Endothelial cell (in vitro differentiated cells): ENCODE data around the gene CCS. TPM values are rescaled to one million over a fixed set of nuclear protein-coding genes. Genes with fewer than 3 reads are reported as not detected.

ENCODE experiments used
- DNase-seq: peaks from one replicate; pipeline ENCODE4 v3.0.0; 2021; ENCODE audit warnings: low spot score
- H3K27ac Mint-ChIP-seq: one replicate; pipeline ENCODE4 v1.8.0; 2021; ENCODE audit warnings: mixed read lengths, inconsistent platforms; ENCODE audit not compliant: unreplicated experiment
- H3K27me3 Mint-ChIP-seq: one replicate; pipeline ENCODE4 v1.8.0; 2021; ENCODE audit warnings: mild to moderate bottlenecking, moderate library complexity, mixed read lengths, inconsistent platforms; ENCODE audit not compliant: unreplicated experiment
- H3K36me3 Mint-ChIP-seq: one replicate; pipeline ENCODE4 v1.8.0; 2021; ENCODE audit warnings: mild to moderate bottlenecking, low read depth, mixed read lengths, inconsistent platforms; ENCODE audit not compliant: unreplicated experiment
- H3K4me1 Mint-ChIP-seq: one replicate; pipeline ENCODE4 v1.8.0; 2021; ENCODE audit warnings: mild to moderate bottlenecking, mixed read lengths, inconsistent platforms; ENCODE audit not compliant: unreplicated experiment
- H3K4me3 Mint-ChIP-seq: one replicate; pipeline ENCODE4 v1.8.0; 2021; ENCODE audit warnings: mild to moderate bottlenecking, mixed read lengths, inconsistent platforms; ENCODE audit not compliant: unreplicated experiment
- H3K9me3 Mint-ChIP-seq: one replicate; pipeline ENCODE4 v1.8.0; 2021; ENCODE audit warnings: mixed read lengths, inconsistent platforms; ENCODE audit not compliant: unreplicated experiment
- total RNA-seq: library from RNA; stranded (reverse); fragmentation: NEBNext Ultra II Directional; extraction: Animal tissue kit (Norgen Biotek cat#: 25700); gene quantifications from one replicate; pipeline ENCODE4 v1.2.1, GENCODE V29; 2021; ENCODE audit not compliant: unreplicated experiment
- TF ChIP-seq, protein P1 (sequence below): fragments of 200-600 bp; sonication (generic); IDR thresholded peaks from one replicate; pipeline ENCODE4 v1.5.0; 2021; ENCODE audit warnings: antibody characterized with exemption; ENCODE audit not compliant: unreplicated experiment

CCS gene
- total RNA-seq, 1 donor from 2014 or later, result 51.2 TPM

DNA sequence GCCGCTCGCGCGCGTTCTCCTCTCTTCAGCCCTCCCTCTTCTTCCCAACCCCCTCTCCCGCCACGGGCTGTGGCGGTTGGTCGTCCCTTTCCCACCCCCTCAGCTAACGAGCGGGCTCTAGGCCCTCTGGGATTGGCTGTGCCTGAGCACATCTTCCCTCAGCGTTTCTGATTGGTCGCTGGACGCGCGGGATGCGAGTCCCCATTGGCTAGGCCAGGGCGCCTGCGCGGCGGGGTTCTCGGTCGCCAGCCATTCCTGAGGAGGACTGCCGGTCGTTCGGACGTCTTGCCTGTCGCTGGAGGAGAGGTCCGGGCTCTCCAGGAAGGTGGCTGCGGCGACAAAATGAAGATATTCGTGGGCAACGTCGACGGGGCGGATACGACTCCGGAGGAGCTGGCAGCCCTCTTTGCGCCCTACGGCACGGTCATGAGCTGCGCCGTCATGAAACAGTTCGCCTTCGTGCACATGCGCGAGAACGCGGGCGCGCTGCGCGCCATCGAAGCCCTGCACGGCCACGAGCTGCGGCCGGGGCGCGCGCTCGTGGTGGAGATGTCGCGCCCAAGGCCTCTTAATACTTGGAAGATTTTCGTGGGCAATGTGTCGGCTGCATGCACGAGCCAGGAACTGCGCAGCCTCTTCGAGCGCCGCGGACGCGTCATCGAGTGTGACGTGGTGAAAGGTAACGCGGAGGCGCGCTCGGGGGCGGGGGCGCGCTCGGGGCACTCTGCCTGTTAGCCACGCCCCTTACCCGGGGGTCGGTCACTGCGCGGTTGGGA lies 23.6 kb downstream of the CCS start, which contains the start of gene RBM14:
RBM14 (plus strand) TSS at position 252 of the 776 bp plus-strand sequence; CDS start at position 343, 91 bp downstream.
- Mint-ChIP-seq H3K9me3 (no peaks in the 10 kb centered on the region), H3K27ac (peak within 1 kb of the TSS; percentile 98), H3K27me3 (peaks cover 18% of the 10 kb centered on the region), H3K4me3 (peak within 1 kb of the TSS; percentile 99), H3K36me3 (peaks cover 19% of the 10 kb centered on the region), H3K4me1 (peaks cover 31% of the 10 kb centered on the region)
- TF ChIP-seq, protein P1, sequence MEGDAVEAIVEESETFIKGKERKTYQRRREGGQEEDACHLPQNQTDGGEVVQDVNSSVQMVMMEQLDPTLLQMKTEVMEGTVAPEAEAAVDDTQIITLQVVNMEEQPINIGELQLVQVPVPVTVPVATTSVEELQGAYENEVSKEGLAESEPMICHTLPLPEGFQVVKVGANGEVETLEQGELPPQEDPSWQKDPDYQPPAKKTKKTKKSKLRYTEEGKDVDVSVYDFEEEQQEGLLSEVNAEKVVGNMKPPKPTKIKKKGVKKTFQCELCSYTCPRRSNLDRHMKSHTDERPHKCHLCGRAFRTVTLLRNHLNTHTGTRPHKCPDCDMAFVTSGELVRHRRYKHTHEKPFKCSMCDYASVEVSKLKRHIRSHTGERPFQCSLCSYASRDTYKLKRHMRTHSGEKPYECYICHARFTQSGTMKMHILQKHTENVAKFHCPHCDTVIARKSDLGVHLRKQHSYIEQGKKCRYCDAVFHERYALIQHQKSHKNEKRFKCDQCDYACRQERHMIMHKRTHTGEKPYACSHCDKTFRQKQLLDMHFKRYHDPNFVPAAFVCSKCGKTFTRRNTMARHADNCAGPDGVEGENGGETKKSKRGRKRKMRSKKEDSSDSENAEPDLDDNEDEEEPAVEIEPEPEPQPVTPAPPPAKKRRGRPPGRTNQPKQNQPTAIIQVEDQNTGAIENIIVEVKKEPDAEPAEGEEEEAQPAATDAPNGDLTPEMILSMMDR, result no peak
- peak; percentile 98 for DNase-seq

DNA sequence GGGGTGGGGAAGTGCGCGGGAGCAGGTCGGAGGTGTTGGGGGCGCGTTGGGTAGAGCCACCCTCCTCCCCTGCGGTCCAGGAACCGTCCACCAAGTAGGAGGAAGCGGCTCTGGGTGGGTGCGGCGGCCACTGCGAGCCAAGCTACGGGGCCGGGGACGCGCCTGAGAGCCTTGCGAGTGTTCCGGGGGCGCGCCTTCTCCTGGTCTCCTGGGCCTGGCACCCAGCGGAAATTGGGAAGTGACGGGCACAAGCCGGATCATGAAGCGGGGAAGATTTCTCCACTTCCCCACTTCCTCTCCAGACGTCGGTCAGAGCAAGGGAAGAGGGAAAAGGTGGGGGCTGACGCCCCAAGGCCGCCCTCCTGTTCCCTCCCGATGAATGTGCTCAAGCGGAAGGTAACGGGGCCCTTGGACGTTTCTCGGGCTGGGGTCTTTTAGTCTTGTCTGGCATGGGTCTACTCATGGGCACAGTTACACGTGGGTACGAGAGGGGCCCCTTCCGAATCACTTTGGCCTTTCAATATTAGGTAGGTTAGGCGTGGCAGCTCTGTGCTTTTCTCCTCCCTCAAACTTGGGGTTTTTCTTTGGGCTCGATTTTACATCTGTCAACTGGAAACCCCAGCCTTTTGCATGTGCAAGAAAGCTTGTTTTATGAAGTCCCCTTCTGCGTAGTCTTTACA lies 24.3 kb downstream of the CCS start:
- peak overlapping the region; percentile 99 for H3K4me3 Mint-ChIP-seq
- DNase-seq, result peak; percentile 82
- peak overlapping the region; percentile 98 for H3K27ac Mint-ChIP-seq
- no peaks in the 10 kb centered on the region for H3K9me3 Mint-ChIP-seq
- peaks cover 18% of the 10 kb centered on the region for H3K27me3 Mint-ChIP-seq
- TF ChIP-seq, protein P1, result no peak
- peaks cover 33% of the 10 kb centered on the region for H3K4me1 Mint-ChIP-seq
- H3K36me3 Mint-ChIP-seq, result peaks cover 21% of the 10 kb centered on the region

DNA sequence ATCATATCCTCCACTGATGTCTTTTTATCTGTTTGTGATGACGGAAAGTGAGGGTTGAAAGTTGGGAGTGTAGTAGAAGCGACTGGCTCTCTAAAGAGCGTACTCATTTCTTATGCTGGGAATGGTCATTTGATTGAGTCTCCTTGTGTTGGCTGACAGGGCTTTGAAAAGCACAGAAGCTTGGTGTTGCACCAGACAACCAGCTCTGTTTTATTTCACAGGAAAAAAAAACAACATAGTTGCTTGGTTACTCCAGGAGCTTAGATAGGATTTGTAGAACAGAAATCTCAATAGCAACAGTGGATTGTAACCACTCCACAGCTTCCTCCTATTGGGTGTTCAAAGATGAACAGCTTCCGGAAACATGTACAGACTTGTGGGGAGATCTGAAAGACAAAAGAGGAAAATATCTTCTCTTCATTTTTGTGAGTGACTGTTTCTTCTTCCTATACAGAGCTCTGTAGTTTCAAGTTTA lies 26.1 kb downstream of the CCS start:
- peak overlapping the region; percentile 99 for H3K4me3 Mint-ChIP-seq
- no peaks in the 10 kb centered on the region for H3K9me3 Mint-ChIP-seq
- peak overlapping the region; percentile 98 for H3K27ac Mint-ChIP-seq
- H3K4me1 Mint-ChIP-seq, result peaks cover 46% of the 10 kb centered on the region
- peaks cover 32% of the 10 kb centered on the region for H3K36me3 Mint-ChIP-seq
- H3K27me3 Mint-ChIP-seq, result peaks cover 18% of the 10 kb centered on the region
- TF ChIP-seq, protein P1, result no peak
- no peak for DNase-seq

DNA sequence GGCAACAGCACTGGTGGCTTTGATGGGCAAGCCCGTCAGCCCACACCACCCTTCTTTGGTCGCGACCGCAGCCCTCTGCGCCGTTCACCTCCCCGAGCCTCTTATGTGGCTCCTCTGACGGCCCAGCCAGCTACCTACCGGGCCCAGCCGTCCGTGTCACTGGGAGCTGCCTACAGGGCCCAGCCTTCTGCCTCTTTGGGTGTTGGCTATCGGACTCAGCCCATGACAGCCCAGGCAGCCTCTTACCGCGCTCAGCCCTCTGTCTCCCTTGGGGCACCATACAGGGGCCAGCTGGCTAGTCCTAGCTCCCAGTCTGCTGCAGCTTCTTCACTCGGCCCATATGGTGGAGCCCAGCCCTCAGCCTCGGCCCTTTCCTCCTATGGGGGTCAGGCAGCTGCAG lies 31.5 kb downstream of the CCS start:
- Mint-ChIP-seq H3K27ac (no peak overlapping the region), H3K36me3 (peaks cover 46% of the 10 kb centered on the region), H3K9me3 (no peaks in the 10 kb centered on the region), H3K4me1 (peaks cover 25% of the 10 kb centered on the region), H3K4me3 (no peak overlapping the region), H3K27me3 (peaks cover 4% of the 10 kb centered on the region)
- TF ChIP-seq, protein P1, result no peak
- DNase-seq, result no peak
